Amniotic stem cell (primary cell): Measurements from ENCODE around the gene SSBP3.

Experiments used
- DNase-seq: peaks from one replicate; lab custom pipeline; 2025; lab: John Stamatoyannopoulos, UW

The SSBP3 gene

DNA sequence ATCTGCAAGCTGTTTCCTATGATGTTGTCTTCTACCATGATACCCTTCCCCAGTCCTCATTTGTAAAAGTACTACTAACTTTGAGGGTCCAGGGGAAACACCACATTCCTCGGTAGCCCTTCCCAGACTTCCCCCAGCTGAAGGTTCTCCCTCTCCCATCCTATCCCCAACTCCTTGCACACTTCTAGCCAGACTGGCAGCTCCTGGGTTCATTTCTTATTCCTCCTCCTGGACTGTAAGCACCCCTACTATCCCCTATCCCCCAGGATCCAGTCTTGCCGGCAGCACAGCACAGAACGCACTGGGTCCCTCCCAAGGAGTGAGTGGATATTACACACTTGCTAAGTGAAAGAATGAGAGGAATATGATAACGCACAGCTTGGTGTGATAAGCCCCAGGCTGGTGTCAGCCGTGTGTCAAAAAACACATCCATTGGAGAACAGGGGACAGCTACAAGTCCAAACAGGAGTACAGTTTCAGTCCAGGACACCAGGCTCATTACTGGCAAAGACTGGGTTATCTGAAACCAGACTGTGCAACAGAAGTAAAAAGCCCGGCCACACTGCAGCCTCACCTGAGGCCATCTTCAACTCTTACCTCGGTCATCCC lies 100.2 kb downstream of the SSBP3 start:
- DNase-seq = no peak

DNA sequence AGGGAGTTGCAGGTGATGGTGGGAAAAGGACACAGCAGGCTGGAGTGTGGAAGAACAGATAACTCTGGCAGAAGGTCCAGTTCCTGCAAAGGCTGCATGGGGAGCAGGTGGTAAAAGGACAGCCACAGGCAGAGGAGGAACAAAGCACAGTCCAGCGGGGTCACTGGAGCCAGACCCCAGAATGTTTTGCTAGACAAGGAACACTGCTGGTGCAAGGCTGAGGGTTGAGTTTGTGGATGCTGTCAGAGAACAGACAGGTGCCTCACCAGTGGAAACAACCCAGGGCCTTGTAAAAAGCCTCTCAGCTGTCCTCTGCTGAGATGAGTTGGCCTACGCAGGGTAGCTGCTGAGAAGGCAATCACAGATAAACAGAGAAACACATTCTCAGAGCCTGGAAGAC lies 101.7 kb downstream of the SSBP3 start:
- DNase-seq = no peak

DNA sequence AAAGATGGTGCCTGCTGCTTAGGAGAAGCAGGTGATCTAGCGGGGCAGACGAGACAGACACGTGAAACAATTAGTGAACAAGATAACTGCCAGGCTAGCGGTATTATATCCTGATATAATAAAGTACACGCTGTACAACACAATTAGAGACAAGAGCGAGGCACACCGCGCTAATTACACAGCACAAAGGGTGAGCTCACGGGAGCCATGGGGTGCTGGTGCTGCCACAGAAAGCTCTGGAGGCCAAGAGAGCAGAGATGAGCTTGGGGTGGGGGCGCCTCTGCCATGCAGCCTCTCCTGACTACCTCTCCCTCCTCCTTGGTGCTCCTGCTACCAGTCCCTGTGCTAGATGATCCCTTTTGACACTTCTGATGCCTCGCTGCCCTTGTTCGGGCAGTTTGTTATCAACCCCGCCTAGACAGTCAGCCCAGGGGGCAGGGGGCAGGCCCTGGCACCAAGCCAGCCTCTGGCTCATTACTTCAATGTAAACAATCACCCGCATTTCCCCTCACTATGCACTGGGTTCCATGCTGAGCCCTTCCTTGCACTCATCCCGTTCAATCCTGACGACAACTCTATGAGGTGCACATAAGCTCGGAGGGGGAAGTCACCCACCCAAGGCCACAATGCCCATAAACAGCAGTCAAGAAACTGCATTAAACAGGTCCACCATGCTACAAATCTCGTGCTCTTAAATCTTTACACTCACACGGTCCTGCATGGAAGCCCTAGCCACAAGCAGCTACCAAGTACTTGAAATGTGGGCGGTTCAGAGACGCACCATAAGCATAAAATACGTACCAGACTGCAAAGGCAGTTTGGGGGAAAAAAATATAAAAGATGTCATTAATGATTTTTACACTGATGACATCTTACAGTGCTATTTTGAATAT lies 103.0 kb downstream of the SSBP3 start:
- DNase-seq = no peak

DNA sequence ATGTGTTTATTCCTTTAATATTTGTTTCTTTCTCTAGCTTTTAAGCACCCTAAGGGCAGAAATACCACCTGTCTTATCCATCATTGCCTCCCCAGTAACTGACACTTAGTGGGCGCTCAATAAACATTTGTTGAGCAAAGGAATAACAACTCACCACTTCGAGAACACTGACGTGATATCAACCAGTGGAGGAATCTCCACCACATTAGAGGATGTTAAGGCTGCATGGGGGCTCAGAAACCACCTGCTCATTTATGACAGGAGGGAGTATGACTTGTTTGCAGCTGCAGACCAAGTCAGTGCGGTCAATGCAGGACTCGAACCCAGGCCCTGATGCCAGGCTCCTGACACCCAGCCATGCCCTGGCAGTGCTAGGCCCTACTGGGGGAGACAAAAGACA lies 103.6 kb downstream of the SSBP3 start:
- no peak for DNase-seq

DNA sequence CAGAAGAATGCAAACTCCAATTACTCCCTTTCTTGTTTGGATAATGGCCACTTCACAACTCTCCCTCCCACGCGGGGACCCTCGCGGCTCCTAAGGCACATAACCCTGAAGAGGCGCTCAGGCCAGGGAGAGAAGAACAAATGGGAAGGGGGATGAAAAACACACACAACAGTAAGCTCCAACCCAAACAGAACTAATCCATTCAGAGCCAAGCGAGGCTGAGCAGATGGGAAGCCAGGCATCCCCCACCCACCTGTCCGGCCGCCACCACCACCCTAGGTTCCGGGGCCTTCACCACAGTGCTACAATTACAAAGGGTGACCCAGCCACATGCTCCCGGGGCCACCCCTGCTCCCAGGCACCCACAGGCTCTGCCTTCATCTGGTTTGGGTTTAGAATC lies 104.7 kb downstream of the SSBP3 start:
- no peak for DNase-seq

DNA sequence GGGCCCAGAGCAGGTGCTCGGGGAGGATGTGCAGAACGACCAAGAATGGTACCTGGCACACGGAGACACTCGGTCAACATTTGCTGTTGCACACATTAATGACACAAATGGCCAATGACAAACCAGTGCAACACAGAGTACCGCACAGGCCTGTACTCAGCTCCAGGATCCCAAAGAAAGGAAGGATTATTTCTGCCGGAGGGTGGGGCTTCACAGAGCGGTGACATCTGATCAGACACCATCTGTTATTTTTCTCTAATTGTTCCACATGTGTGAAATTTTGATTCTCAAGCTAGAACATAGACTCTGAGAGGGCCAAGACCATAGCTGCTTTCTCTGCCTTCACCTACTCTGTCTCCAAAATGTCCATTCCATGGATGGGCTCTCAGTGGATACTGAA lies 105.8 kb downstream of the SSBP3 start:
- DNase-seq = no peak

DNA sequence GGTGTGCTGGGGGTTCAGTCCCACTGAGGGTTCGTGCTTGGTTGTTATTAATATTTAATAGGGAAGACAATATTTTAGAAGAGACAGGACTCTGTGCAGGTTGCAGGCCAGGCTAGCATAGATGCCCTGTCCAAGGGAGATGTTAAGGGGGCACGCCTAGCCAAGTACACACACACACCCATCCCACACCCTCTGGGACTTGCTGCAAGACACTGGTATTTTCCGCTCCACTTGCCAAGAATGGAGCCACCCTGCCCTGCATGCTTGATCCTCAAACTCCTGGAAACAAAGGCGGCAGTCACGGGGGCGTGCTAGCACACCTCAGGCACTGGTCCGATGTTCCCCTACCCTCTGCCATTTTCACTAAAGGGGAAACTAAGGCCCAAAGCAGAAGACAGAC lies 107.2 kb downstream of the SSBP3 start:
- no peak for DNase-seq

DNA sequence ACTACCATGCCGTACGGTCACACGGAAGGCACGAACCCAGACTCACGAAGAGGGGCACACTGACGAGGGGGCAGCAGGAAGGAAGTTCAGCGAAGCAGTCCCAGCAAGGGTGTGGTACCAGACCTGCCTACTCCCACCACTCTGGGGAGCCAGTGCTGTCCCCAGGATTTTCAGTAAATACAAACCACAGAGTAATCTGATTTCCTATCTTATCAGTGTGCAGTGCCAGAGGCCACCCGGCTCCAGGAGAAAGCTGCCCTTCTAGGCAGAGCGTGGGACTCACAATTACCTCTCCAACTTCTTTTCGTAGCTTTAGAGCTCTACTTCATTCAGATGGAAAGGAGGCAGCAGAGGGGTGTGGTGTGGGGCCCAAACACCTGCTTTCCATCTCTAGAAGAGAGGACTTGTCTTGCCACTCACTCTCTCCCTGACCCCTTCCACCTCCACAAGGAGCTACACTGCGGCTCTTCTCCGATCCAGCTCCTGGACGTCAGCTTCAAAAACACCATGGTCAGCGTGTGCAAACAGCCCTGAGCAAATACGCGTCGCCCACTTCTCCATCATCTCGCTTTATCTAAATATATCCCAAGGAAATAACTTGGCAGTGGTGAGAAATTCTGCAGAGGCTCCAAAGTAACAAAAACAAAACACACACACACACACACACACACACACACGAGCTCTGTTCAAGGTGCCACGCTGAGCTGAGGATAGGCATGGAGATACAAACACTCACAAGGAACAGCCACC lies 107.7 kb downstream of the SSBP3 start:
- no peak for DNase-seq

DNA sequence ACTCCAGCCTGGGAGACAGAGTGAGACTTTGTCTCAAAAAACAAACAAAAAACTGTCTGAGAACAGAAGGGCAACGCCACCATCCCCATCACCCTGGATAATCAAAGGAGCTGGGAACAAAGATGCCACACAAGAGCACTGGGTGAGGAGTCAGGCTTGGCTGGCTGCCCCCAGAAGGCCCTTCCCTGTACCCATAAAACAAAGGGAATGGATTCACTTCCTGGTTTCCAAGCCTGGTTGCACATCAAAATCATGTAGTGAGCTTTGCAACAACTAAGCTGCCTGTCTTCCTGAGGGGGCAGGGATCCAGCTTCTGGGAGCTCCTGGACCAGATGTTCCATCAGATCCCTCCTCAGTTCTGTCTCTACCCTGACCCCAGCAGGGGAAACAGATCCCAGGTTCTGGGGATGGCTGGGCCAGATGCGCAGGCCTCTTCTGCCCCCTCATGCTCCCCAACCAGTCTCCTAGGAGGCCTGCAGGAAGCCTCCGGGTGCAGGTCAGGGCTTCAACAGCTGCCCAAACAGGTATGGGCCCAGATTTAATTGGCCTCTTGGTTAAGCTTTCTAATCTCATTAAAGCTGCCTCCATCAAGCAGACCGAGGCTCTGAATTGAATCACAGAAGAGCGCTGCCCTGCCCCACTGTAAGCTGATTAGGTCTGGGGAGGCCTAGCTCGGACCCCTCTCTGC lies 108.5 kb downstream of the SSBP3 start:
- no peak for DNase-seq

DNA sequence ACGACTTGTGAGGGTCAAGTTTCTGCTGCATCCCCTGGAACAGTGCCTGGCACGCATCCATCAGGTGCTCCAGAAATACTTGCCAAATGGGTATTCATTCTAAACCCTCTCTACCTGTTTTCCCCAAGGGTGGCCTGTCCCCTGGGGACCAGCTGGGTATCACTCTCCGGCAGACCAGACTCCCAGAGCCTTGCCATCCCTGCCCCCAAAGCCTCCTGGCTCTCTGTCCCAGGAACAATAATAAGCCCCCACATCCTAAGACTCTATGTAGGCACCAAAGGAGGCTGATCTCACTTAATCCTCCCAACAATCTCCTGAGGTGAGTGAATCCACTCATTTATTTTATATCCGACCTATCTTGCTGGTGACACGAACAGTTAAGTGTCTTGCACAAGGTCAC lies 109.5 kb downstream of the SSBP3 start:
- no peak for DNase-seq

DNA sequence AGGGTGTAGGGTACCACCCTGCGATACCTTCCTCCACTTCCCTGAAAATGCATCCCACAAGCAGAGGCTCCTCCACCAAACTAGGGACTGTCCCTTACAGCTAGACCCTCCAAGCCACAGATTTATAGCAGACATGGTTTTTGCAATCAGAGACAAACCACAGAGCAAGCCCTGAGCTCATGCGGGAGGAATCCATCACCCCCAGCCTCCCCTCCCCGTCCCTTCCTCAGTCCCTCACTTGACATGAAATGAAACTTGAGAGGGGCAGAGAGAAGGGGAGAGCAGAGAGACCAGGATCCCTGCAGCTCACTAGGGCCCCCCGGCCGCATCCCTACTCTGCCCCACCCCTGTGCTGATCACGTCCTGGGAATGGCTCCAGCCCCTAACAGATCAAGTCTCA lies 111.3 kb downstream of the SSBP3 start:
- DNase-seq = no peak

DNA sequence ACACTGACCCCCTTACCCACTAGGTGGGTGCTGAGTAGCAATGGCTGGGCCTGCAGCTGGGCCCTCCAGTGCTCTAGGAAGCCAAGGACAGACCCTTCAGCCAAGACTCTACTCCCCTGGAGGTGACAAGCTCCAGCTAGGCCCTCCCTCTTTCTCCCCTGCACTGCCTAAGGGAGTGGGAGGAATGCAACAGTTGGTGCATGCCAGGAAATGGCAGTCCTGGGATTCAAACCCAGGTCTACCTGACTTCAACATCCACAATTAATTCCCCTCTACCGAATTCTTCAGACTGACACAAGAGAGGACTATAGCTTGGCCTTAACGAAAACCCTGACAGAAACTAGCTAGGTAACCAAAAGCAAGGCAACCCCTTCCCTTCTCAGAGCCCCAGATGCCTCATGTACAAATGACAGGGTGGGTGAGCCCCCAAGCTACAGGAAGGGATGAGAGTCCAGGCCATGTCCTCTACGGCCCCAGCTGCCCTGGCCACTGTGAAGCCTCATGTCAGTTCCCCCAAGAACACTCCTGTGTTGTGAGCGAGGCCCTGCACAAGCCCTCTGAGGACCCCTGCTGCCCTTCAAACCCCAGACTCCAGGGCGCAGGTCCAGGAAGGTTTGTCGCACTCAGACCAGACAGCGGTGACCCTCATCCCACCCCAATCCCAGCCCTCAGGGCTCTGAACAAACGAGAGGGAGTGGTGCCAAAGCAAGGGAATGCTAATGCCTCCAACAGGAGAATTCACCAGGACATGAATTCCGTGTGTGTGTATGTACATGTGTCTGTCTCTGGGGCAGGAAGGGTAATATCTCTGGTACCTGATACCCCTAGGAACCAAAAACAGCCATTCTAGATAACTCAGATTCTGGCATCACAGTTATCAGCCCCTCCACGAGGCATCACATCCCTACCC lies 113.9 kb downstream of the SSBP3 start:
- no peak for DNase-seq

DNA sequence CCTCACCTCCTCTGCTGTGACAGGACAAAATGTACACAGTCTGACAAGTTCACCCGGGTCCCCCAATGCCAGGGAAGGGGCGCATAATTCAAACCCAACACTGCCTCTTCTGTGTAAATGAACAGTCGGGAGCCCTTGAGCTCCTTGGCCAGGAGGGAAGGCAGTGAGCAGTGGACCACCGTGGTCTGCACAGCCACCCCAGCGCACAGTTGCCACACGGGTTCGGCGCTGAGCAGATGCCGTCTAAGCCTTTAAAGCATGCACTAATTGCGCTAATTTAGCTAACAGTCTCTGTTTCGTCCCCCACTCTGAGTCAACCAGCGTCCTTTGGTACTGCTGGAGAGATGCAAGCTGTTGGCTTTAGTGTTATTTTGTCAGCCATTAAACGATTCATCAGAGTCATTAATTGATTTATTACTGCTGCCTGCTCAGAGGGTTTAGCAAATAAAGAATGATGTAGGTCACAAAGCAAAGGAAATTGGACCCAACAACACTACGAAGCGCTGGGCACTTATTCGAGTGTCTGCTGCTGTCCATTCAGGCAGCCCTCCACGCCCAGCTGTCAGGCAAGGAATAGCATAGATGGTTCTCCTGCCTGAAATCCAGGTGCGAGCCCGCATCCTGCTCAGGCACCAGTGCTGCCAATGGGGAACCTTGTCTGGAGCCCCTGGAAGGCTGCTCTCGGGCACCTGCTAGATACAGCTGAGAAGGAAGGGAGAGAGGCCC lies 114.8 kb downstream of the SSBP3 start:
- DNase-seq = no peak

DNA sequence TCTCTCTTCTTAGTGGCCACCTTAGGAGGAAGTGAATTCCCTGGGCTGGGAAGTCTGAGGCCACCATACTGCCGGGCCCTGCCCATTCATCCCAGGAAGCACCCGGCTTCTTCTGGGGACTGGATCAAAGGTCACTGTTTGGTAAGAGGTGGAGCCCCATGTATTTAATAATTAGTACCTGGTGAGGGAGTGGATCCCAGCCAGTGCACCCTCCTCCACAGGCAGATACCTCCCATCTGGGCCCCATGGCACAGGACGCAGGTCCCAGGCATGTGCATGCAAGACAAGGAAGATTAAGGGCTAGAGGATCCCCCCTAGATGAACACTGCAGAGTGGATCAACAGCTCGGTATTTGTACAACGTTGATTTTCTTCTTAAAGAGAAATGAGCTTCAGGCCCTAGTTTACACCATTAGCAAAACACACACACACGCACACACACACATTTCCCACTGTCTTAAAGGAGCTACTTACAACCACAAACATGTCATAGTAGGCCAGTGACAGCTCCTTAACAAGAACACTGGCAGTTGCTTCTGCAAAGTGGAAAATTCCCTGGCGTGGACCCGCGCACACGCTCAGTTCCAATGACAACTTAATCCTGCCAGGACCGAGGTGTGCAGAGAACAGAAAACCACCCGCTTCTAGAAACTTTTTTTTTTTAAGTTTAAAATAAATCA lies 115.5 kb downstream of the SSBP3 start:
- DNase-seq = no peak

DNA sequence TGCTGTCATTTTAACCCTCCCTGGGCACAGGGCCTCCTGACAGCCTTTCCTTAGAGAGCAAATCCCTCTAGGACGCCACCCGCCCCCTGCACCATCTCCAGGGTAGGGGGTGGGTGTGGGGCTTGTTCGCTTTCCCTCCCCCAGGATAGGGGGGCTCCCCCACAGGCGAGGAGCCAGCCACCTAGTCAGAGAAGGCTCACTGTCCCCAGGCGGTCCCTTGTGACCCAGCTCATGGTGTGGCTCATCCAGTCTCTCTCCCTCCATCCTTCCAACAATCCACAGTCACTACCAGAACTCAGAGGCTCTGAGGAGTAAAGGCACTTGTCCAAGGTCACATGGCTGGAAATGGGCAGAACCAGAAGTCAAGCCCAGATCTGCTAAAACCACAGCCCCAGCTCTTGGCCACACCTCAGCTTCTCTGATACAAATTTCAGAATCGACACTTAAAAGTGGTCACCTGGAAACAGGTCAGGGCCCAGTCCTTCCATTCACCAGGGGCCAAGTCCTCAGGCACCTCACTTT lies 116.4 kb downstream of the SSBP3 start:
- no peak for DNase-seq

DNA sequence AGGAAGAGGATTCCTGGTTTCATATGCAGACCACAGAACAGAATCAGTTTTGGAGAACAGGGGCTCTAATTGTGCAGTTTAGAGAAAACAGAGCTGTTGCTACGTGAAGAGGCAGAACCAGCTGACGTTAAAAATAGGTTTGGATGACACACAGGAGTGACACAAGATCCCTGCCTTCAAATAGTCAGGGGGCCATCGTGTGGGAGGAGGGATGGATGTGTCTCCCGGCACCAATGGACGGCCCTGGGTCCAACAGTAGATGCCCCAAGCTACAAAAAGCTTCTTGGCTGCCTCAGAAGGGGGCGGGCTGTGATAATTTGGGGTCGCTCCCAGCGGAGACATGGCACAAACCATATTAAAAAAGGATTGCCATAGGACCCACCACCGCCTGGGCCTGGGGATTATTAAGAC lies 118.4 kb downstream of the SSBP3 start:
- DNase-seq = no peak

DNA sequence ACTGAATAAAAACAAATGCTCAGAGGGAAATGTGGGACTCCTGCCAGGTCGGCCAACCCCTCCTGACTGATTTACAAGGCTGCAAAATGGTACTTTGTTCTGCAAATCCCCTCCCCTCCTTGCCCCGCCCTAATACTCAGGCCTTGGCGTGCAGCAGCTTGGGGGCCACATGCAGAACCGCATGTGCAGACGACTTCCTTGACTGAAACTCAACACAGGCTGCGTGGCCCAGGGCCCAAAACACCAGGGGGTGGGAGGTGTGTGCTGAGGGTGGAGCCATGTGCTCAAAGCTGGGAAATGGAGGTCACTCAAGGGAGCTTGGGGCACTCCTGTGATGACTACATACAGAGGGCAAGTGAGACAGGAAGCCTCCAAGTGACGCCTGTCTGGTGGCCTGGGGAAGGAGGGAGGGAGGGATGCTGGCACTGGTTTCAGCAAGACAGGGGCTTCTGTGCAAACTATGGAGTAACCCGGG lies 119.0 kb downstream of the SSBP3 start:
- no peak for DNase-seq

DNA sequence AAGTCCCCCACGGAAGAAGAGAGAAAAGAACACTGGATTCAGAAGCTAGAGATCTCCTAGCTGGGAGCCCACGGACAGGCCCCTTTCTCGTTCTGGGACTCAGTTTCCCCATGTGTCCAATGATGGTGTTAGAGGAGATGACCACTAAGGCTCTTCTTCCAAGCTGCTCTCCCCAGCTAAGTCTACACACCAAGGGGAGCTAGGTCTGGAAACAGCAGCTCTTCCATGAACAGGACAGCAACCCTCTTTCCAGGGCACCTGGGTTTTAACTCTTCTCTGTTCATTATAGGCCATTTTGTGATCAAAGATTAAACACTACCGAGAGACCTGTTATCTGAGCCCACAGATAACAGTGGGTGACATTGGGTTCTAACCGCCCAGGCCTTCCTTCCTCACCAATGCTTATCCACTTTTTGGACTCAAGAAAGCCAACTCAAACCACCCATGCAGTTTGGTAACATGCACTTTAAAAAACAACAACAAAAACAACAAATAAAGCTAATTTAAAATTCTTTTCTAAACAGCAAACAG lies 120.3 kb downstream of the SSBP3 start:
- no peak for DNase-seq

DNA sequence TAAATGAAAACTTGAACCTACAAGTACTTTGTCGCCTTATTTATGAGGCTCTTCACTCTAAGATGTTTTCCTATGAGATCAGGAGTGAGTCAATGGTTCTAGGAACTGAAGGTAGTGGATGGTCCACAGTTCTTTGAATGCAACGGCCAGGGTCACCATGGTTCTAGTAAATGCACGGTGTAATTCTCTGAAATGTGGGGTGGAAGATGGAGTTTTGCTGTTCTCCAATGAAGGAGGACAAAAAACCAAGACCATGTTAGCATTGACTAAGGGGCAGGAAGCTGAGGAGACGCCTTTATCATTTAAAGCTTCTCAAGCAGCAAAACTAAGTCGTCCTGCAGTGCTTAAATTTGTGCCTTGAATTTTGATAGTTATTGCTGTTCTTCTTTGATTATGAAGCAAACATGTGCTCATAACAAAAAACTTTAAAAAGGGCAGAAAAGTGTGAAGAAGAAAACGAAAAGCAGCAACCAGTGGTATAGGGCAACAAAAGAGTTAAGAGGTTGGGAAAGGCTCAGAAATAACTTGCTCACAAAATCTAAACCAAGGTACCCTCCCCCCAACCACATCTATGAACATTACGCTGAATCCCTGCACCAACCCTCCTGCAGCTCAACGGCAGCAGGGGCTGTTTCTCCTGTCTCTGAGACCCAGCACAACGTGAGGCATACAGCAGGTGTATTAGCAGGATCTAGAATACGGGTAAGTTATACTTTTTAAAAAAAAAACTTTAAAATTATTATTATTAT lies 121.2 kb downstream of the SSBP3 start:
- no peak for DNase-seq
